GM12874 (cell line): ENCODE results near the gene CARMIL1.

Experiments used
- TF ChIP-seq, protein P1 (sequence below): IDR thresholded peaks from 2 replicates; pipeline ENCODE4 v1.5.1; 2011; ENCODE audit warnings: low read depth, mild to moderate bottlenecking, control low read depth, low read length, moderate library complexity; ENCODE audit not compliant: insufficient read depth

The CARMIL1 gene

DNA sequence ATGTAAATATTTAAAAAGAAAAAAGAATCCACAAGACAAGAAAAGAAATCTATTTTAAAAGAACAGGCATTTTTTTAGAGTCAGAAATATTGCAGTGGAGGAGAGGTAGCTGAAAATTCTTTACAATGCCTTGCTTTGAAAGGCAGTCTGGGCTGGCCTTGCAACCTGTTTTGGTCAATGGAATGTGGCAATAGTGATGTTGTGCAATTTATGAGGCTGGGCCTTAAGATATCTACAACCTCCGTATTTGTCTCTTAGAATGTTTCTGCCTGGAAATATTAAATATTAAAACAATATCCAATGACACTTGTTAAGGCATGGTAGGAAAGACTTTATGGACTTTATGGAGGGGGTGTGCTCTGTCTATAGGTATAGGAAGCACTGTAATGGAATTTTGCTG, 358.0 kb downstream of the CARMIL1 start:
- TF ChIP-seq, protein P1, sequence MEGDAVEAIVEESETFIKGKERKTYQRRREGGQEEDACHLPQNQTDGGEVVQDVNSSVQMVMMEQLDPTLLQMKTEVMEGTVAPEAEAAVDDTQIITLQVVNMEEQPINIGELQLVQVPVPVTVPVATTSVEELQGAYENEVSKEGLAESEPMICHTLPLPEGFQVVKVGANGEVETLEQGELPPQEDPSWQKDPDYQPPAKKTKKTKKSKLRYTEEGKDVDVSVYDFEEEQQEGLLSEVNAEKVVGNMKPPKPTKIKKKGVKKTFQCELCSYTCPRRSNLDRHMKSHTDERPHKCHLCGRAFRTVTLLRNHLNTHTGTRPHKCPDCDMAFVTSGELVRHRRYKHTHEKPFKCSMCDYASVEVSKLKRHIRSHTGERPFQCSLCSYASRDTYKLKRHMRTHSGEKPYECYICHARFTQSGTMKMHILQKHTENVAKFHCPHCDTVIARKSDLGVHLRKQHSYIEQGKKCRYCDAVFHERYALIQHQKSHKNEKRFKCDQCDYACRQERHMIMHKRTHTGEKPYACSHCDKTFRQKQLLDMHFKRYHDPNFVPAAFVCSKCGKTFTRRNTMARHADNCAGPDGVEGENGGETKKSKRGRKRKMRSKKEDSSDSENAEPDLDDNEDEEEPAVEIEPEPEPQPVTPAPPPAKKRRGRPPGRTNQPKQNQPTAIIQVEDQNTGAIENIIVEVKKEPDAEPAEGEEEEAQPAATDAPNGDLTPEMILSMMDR, result no peak

DNA sequence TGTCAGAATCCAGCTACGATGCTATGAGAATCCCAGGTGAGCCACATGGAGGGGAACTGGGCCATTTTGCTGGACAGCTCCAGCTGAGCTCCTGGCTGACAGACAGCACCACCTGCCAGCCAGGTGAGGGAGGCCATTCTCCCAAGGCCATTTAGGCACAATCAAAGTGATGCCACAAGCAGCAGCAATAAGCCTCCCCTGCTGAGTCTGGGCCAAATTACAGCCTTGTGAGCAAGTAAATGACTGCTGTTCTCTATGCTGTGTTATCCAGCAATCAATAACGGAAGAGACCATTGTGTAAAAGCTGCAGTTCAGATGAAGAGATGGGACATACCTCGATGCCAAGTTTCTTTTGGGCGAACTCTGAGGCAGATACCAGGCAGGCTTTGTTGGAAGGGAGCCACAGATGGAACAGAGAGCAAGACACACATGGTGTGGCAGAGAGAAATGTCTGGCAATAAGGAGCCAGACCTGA, 358.8 kb downstream of the CARMIL1 start:
- TF ChIP-seq, protein P1, result no peak

DNA sequence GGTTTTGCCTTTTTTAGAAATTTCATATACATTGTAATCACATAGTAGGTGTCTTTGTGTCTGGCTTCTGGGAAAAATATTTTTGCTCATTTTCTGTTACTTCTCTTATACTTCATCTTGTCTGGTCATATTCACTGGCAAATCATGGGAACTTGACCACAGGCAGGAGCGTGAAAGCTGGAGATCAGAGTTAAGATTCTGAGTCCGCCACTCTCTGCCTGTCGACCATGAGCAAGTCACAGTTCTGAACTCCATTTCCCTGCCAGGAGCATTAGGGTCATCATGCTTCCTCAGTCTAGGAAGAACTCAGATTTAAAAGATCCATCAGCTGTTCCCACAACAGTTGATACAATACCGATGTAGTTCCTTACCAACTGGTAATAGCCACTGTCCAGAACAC, 360.5 kb downstream of the CARMIL1 start:
- TF ChIP-seq, protein P1, result no peak

DNA sequence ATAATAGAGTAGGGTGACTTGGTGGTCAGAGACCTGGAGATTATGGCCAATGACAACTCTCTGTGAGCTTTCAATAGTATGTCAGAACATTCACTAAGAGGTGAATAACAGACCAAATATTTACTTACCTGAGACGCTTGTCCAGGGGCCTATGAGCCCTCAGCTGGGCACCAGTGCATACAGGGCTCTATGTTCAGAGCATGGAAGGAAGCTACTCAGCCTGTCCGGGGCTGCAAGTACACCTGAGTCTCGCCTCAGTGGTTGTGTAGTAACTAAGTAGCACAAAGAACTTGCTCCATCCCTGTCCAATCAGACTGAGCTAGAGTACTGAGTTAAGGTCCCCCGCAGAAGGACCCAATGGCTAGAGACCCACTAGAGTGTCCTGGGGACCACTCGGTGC, 361.3 kb downstream of the CARMIL1 start:
- TF ChIP-seq, protein P1, result no peak

DNA sequence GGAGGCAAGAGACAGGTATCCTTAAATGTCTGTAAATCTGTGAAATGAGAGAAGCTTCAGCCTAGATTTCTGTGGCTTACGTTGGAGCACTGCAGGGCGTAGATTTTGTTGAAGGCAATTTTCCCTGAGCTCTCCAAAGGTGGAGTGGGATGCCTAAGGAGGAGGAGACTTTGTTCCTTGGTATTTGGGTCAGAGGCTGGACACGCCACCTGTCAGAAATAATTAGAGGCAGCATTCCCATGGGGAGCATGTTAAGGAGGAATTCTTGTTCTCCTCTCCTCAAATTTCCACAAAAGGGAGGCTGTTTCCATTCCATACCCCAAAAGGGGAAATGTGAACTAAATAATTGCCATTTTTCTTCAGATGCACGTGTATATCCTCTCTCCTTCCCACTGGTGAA, 361.7 kb downstream of the CARMIL1 start:
- TF ChIP-seq, protein P1, result no peak

DNA sequence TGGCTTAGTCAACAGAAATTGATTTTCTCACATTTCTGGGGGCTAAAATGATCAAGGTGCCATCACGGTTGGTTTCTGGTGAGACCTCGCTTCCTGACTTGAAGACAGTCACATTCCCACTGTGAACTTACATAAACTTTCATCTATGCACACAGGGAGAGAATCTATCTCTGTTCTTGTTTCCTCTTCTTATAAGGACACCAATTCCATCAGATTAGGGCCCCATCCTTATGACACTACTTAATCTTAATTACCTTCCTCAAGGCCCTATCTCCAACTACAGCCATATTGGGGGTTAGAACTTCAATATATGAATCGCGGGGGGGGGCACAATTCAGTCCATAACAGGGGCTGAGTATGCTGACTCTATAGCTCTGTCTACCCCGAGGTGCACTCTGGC, 362.2 kb downstream of the CARMIL1 start:
- TF ChIP-seq, protein P1, result no peak

DNA sequence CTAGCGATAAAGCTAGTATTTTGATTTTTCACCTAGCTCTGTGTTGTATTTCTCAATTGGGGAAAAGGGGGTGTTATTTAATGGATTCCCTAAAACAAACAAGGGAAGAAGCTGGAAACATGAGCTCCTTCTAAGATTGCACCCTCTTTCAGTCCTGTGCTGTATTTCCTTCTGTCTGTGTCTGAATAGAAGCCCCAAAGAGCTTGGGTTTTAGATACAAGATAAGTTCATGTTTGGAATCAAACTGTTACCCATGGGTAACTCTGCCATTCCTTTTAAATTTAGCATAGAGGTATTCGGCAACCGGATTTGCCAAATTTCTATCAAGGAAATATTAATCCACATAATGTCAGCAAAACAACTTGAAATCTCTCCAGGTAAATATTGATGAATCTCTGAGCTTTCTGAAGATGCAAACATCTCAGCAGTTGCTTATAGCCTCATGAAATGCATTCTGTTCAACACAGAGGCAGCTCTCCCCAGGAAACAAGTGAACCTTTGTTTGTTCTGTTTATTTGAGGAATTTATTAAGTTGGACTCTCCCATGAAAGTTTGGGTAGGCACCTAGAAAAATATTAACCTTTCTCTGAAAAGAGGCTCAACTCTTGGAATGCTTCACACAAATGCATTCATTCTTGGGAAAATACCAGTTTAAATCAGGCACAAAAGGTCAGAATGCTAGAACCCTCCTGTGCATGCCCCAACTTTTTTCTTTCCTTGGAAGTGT, 362.9 kb downstream of the CARMIL1 start:
- TF ChIP-seq, protein P1, result no peak
